ENCODE results near the gene FANCM.
A peak's percentile ranks its signal among the peaks of the same experiment; 100 is the strongest.

FANCM gene

DNA sequence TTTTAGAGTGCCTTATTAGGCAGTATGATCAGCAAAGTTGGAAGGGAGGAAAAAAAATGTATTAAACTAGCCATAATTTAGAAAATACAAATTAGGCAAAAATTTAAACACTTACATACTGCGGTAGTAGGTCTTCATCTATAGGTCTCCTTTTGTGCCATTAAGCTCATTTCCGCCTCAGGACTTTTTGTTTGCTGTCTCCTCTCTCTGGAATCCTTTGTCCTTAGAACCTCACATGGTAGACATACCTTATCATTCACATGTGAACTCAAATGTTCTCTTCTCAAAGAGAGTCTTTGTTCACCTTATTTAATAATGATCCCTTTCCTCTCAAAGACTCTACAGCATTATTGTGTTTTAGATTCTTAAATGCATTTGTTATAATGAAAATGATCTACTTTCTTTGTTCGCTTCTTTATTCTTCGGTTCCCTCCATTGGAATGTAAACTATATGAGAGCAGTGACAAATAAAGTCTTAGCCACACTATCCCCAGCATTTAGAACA lies 14.7 kb downstream of the FANCM start:
- Histone ChIP-seq H3K4ac (ENCODE audit: low read depth, low read length) (no peak overlapping the region), H3K36me3 (ENCODE audit: control insufficient read depth in 1 of 2, insufficient read depth in 2 of 2, low read length in 2 of 2) (peaks cover 0 to 2% of the 10 kb centered on the region in 2 experiments), H3K4me2 (ENCODE audit: low read length) (no peak overlapping the region), H2BK5ac (ENCODE audit: low read depth, low read length, poor library complexity) (no peak overlapping the region), H3K79me2 (ENCODE audit: control insufficient read depth, insufficient read depth, low read length, poor library complexity) (no peaks in the 10 kb centered on the region), H3K23ac (ENCODE audit: low read length) (no peak overlapping the region), H3K18ac (ENCODE audit: low read length) (no peak overlapping the region), H2AK5ac (ENCODE audit: low read length) (no peak overlapping the region), H4K91ac (ENCODE audit: low read depth, low read length) (no peak overlapping the region), H2BK12ac (ENCODE audit: low read length) (no peak overlapping the region), H3K4me1 (ENCODE audit: control insufficient read depth in 1 of 2, insufficient read depth in 2 of 2, low read length in 2 of 2) (peaks cover 0 to 2% of the 10 kb centered on the region in 2 experiments), H3K4me3 (ENCODE audit: low read depth, low read length) (no peak overlapping the region), H4K8ac (ENCODE audit: low read depth, low read length) (no peak overlapping the region), H2AFZ (ENCODE audit: insufficient read depth, low read length, poor library complexity) (no peak overlapping the region), H3K14ac (ENCODE audit: low read length) (no peak overlapping the region), H3K27me3 (ENCODE audit: insufficient read depth, low read length) (no peaks in the 10 kb centered on the region), H3K79me1 (ENCODE audit: low read length) (no peaks in the 10 kb centered on the region), H2BK120ac (ENCODE audit: insufficient read depth, low read length, poor library complexity) (no peak overlapping the region), H4K12ac (ENCODE audit: low read depth, low read length) (no peak overlapping the region), H3K9me3 (ENCODE audit: insufficient read depth, low read depth, low read length) (peaks cover 2% of the 10 kb centered on the region), H3K27ac (ENCODE audit: low read depth, low read length) (no peak overlapping the region), H3K9ac (ENCODE audit: low read length) (no peak overlapping the region)
- no peak for DNase-seq
- WGBS (ENCODE audit: extremely low coverage, insufficient coverage, insufficient read length): no CpG with 5 or more reads among the region's 4 CpGs

GRCh38 chr14:45156067-45156466 lies 20.3 kb downstream of the FANCM start:
- Histone ChIP-seq H2BK120ac (ENCODE audit: insufficient read depth, low read length, poor library complexity) (no peak overlapping the region), H3K9me3 (ENCODE audit: insufficient read depth, low read depth, low read length) (no peaks in the 10 kb centered on the region), H4K8ac (ENCODE audit: low read depth, low read length) (no peak overlapping the region), H2BK5ac (ENCODE audit: low read depth, low read length, poor library complexity) (no peak overlapping the region), H2AFZ (ENCODE audit: insufficient read depth, low read length, poor library complexity) (no peak overlapping the region), H3K79me1 (ENCODE audit: low read length) (no peaks in the 10 kb centered on the region), H3K4me2 (ENCODE audit: low read length) (no peak overlapping the region), H3K27me3 (ENCODE audit: insufficient read depth, low read length) (no peaks in the 10 kb centered on the region), H4K91ac (ENCODE audit: low read depth, low read length) (no peak overlapping the region), H3K14ac (ENCODE audit: low read length) (no peak overlapping the region), H3K18ac (ENCODE audit: low read length) (no peak overlapping the region), H2AK5ac (ENCODE audit: low read length) (no peak overlapping the region), H3K4ac (ENCODE audit: low read depth, low read length) (no peak overlapping the region), H3K4me1 (ENCODE audit: control insufficient read depth in 1 of 2, insufficient read depth in 2 of 2, low read length in 2 of 2) (peaks cover 0 to 2% of the 10 kb centered on the region in 2 experiments), H2BK12ac (ENCODE audit: low read length) (no peak overlapping the region), H3K27ac (ENCODE audit: low read depth, low read length) (no peak overlapping the region), H3K4me3 (ENCODE audit: low read depth, low read length) (no peak overlapping the region), H3K79me2 (ENCODE audit: control insufficient read depth, insufficient read depth, low read length, poor library complexity) (no peaks in the 10 kb centered on the region), H4K12ac (ENCODE audit: low read depth, low read length) (no peak overlapping the region), H3K23ac (ENCODE audit: low read length) (no peak overlapping the region), H3K36me3 (ENCODE audit: control insufficient read depth in 1 of 2, insufficient read depth in 2 of 2, low read length in 2 of 2) (peaks cover 0 to 2% of the 10 kb centered on the region in 2 experiments), H3K9ac (ENCODE audit: low read length) (no peak overlapping the region)
- DNase-seq: no peak

- no peaks in the 10 kb centered on the region for H3K4me1 ChIP-seq (ENCODE audit: control insufficient read depth in 1 of 2, insufficient read depth in 2 of 2, low read length in 2 of 2)
- H2BK120ac ChIP-seq (ENCODE audit: insufficient read depth, low read length, poor library complexity): no peak overlapping the region
- no peak overlapping the region for H4K8ac ChIP-seq (ENCODE audit: low read depth, low read length)
- H3K9me3 ChIP-seq (ENCODE audit: insufficient read depth, low read depth, low read length): no peaks in the 10 kb centered on the region
- no peak overlapping the region for H2AFZ ChIP-seq (ENCODE audit: insufficient read depth, low read length, poor library complexity)
- no peak overlapping the region for H3K9ac ChIP-seq (ENCODE audit: low read length)
- H3K4me2 ChIP-seq (ENCODE audit: low read length): no peak overlapping the region
- H2BK12ac ChIP-seq (ENCODE audit: low read length): no peak overlapping the region
- H3K79me2 ChIP-seq (ENCODE audit: control insufficient read depth, insufficient read depth, low read length, poor library complexity): no peaks in the 10 kb centered on the region
- no peak overlapping the region for H2BK5ac ChIP-seq (ENCODE audit: low read depth, low read length, poor library complexity)
- no peak overlapping the region for H4K91ac ChIP-seq (ENCODE audit: low read depth, low read length)
- no peak overlapping the region for H3K27ac ChIP-seq (ENCODE audit: low read depth, low read length)
- H3K14ac ChIP-seq (ENCODE audit: low read length): no peak overlapping the region
- H3K79me1 ChIP-seq (ENCODE audit: low read length): no peaks in the 10 kb centered on the region
- H3K18ac ChIP-seq (ENCODE audit: low read length): no peak overlapping the region
- H3K4me3 ChIP-seq (ENCODE audit: low read depth, low read length): no peak overlapping the region
- H3K4ac ChIP-seq (ENCODE audit: low read depth, low read length): no peak overlapping the region
- no peak for DNase-seq
- H4K12ac ChIP-seq (ENCODE audit: low read depth, low read length): no peak overlapping the region
- H3K36me3 ChIP-seq (ENCODE audit: control insufficient read depth in 1 of 2, insufficient read depth in 2 of 2, low read length in 2 of 2): peaks cover 2 to 3% of the 10 kb centered on the region in 2 experiments
- no peaks in the 10 kb centered on the region for H3K27me3 ChIP-seq (ENCODE audit: insufficient read depth, low read length)
- no peak overlapping the region for H2AK5ac ChIP-seq (ENCODE audit: low read length)
- H3K23ac ChIP-seq (ENCODE audit: low read length): no peak overlapping the region
These were observed 34.2 kb downstream of the FANCM start for GRCh38 chr14:45169906-45170305.

- H3K14ac ChIP-seq (ENCODE audit: low read length): no peak overlapping the region
- H3K79me1 ChIP-seq (ENCODE audit: low read length): no peaks in the 10 kb centered on the region
- H2BK12ac ChIP-seq (ENCODE audit: low read length): no peak overlapping the region
- H2BK5ac ChIP-seq (ENCODE audit: low read depth, low read length, poor library complexity): no peak overlapping the region
- no peaks in the 10 kb centered on the region for H3K27me3 ChIP-seq (ENCODE audit: insufficient read depth, low read length)
- no peak overlapping the region for H2BK120ac ChIP-seq (ENCODE audit: insufficient read depth, low read length, poor library complexity)
- H3K9ac ChIP-seq (ENCODE audit: low read length): no peak overlapping the region
- no peaks in the 10 kb centered on the region for H3K79me2 ChIP-seq (ENCODE audit: control insufficient read depth, insufficient read depth, low read length, poor library complexity)
- no peaks in the 10 kb centered on the region for H3K9me3 ChIP-seq (ENCODE audit: insufficient read depth, low read depth, low read length)
- H3K4me2 ChIP-seq (ENCODE audit: low read length): no peak overlapping the region
- no peak overlapping the region for H2AK5ac ChIP-seq (ENCODE audit: low read length)
- H4K12ac ChIP-seq (ENCODE audit: low read depth, low read length): no peak overlapping the region
- no peak overlapping the region for H3K18ac ChIP-seq (ENCODE audit: low read length)
- no peak overlapping the region for H4K8ac ChIP-seq (ENCODE audit: low read depth, low read length)
- H3K27ac ChIP-seq (ENCODE audit: low read depth, low read length): no peak overlapping the region
- peak in 1 of 2 donors; percentile 26 for DNase-seq
- no CpG with 5 or more reads among the region's 5 CpGs for WGBS (ENCODE audit: extremely low coverage, insufficient coverage, insufficient read length)
- H4K91ac ChIP-seq (ENCODE audit: low read depth, low read length): no peak overlapping the region
- no peaks in the 10 kb centered on the region for H3K36me3 ChIP-seq (ENCODE audit: control insufficient read depth in 1 of 2, insufficient read depth in 2 of 2, low read length in 2 of 2)
- no peak overlapping the region for H3K4me3 ChIP-seq (ENCODE audit: low read depth, low read length)
- H3K4ac ChIP-seq (ENCODE audit: low read depth, low read length): no peak overlapping the region
- H3K4me1 ChIP-seq (ENCODE audit: control insufficient read depth in 1 of 2, insufficient read depth in 2 of 2, low read length in 2 of 2): no peaks in the 10 kb centered on the region
- no peak overlapping the region for H3K23ac ChIP-seq (ENCODE audit: low read length)
- no peak overlapping the region for H2AFZ ChIP-seq (ENCODE audit: insufficient read depth, low read length, poor library complexity)
These were observed 41.3 kb downstream of the FANCM start for GRCh38 chr14:45177076-45177475.
